Measurements from ENCODE around the gene RAD51B. TPM values are rescaled to one million over a fixed set of nuclear protein-coding genes. Genes with fewer than 3 reads are reported as not detected.

RAD51B gene
- polyA plus RNA-seq, 3 donors = 3.6 to 11.6 (median 9.4) TPM

DNA sequence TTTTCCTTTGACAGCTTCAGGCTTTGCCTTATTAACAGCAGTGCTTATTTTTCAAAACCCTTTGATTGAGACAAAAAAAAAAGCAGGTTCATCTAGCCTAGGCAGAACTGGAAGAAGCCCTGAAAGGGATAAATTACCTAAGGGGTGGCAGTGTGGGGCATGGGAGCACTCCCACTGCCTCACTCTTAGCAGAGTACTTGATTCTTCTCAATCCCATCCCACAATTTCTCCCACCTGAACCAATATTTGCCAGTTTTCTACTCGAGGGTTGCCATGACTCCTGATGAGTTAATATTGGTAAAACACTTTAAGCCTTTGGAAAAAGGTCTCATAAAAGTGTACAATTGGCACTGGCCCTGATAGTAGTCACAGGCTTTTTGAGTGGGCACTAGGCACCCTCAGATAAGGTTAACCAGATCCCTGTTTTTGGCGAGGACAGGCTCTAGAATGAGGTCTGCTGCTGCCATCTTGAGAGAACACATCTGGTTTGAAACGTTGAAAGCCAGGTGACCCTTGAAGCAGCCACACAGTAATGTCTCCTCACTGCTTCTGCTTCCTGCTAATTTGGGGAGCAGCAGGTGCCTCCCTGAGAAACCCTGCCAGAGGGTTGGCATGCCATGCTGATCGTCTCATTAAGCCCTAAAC lies 320.0 kb downstream of the RAD51B start:
- Histone ChIP-seq H3K79me2 (ENCODE audit: insufficient read depth, low read length) (no peaks in the 10 kb centered on the region), H3K9me3 (replicated peaks in 1 of 2; ENCODE audit: control insufficient read depth in 1 of 2, insufficient read depth in 1 of 2, low read length in 2 of 2) (no peaks in the 10 kb centered on the region), H3K4me1 (ENCODE audit: control insufficient read depth in 1 of 2, insufficient read depth in 2 of 2, low read length in 2 of 2) (no peaks in the 10 kb centered on the region), H3K27ac (ENCODE audit: low read depth in 1 of 2, low read length in 2 of 2) (no peak overlapping the region), H3K27me3 (ENCODE audit: control insufficient read depth in 2 of 2, insufficient read depth in 2 of 2, low read length in 2 of 2) (no peaks in the 10 kb centered on the region), H2AFZ (ENCODE audit: insufficient read depth, low read depth, low read length, poor library complexity, severe bottlenecking) (no peak overlapping the region), H3K9ac (ENCODE audit: insufficient read depth, low read length, poor library complexity, severe bottlenecking) (no peak overlapping the region), H3K36me3 (replicated peaks in 1 of 2; ENCODE audit: control insufficient read depth in 1 of 2, insufficient read depth in 2 of 2, low read length in 2 of 2) (no peaks in the 10 kb centered on the region), H4K20me1 (ENCODE audit: insufficient read depth, low read length) (no peaks in the 10 kb centered on the region), H3K4me2 (replicated peaks; ENCODE audit: extremely low read depth, low read length, poor library complexity, severe bottlenecking) (no peak overlapping the region), H3K4me3 (replicated peaks in 1 of 3; ENCODE audit: low read depth in 2 of 3, low read length in 3 of 3) (no peak overlapping the region)
- Mint-ChIP-seq H3K4me1 (peaks cover 10% of the 10 kb centered on the region), H3K4me3 (no peak overlapping the region), H3K36me3 (no peaks in the 10 kb centered on the region), H3K27ac (no peak overlapping the region), H3K9me3 (peaks cover 0 to 1% (median 0%) of the 10 kb centered on the region in 7 donors), H3K27me3 (ENCODE audit: low read depth in 3 of 3) (no peaks in the 10 kb centered on the region)
- no peak for TF ChIP-seq CTCF (IDR thresholded peaks at IDR 0.05)
- 81% methylated on average over 2 of the region's 4 CpGs for WGBS (ENCODE audit: insufficient coverage)
- no peak for DNase-seq
- intact Hi-C loops (cut with micrococcal nuclease) = no loop called here

- no peak for TF ChIP-seq CTCF (IDR thresholded peaks at IDR 0.05)
- Histone ChIP-seq H3K27ac (ENCODE audit: low read depth in 1 of 2, low read length in 2 of 2) (no peak overlapping the region), H3K27me3 (ENCODE audit: control insufficient read depth in 2 of 2, insufficient read depth in 2 of 2, low read length in 2 of 2) (no peaks in the 10 kb centered on the region), H3K4me3 (replicated peaks in 1 of 3; ENCODE audit: low read depth in 2 of 3, low read length in 3 of 3) (no peak overlapping the region), H3K4me2 (replicated peaks; ENCODE audit: extremely low read depth, low read length, poor library complexity, severe bottlenecking) (no peak overlapping the region), H3K79me2 (ENCODE audit: insufficient read depth, low read length) (no peaks in the 10 kb centered on the region), H2AFZ (ENCODE audit: insufficient read depth, low read depth, low read length, poor library complexity, severe bottlenecking) (no peak overlapping the region), H3K9me3 (replicated peaks in 1 of 2; ENCODE audit: control insufficient read depth in 1 of 2, insufficient read depth in 1 of 2, low read length in 2 of 2) (no peaks in the 10 kb centered on the region), H3K9ac (ENCODE audit: insufficient read depth, low read length, poor library complexity, severe bottlenecking) (no peak overlapping the region), H3K36me3 (replicated peaks in 1 of 2; ENCODE audit: control insufficient read depth in 1 of 2, insufficient read depth in 2 of 2, low read length in 2 of 2) (no peaks in the 10 kb centered on the region), H3K4me1 (ENCODE audit: control insufficient read depth in 1 of 2, insufficient read depth in 2 of 2, low read length in 2 of 2) (no peaks in the 10 kb centered on the region), H4K20me1 (ENCODE audit: insufficient read depth, low read length) (no peaks in the 10 kb centered on the region)
- H3K27me3 Mint-ChIP-seq (ENCODE audit: low read depth in 3 of 3) = no peaks in the 10 kb centered on the region
- H3K4me1 Mint-ChIP-seq = peaks cover 10% of the 10 kb centered on the region
- no peak overlapping the region for H3K4me3 Mint-ChIP-seq
- H3K27ac Mint-ChIP-seq = no peak overlapping the region
- intact Hi-C loops (cut with micrococcal nuclease) = no loop called here
- H3K36me3 Mint-ChIP-seq = no peaks in the 10 kb centered on the region
- peaks cover 0 to 1% (median 0%) of the 10 kb centered on the region in 7 donors for H3K9me3 Mint-ChIP-seq
- WGBS (ENCODE audit: insufficient coverage) = no CpG with 5 or more reads among the region's 3 CpGs
- DNase-seq = no peak
Observed at GRCh38 chr14:68140076-68140741, 320.6 kb downstream of the RAD51B start.
